GM19324 (cell line): ENCODE measurements around the gene DNMT1.

Experiments
- ATAC-seq: cut with Tn5 transposase; IDR thresholded peaks from one replicate; pipeline ENCODE4 v1.9.1; 2021; ENCODE audit warnings: mild to moderate bottlenecking, moderate library complexity; ENCODE audit not compliant: unreplicated experiment, low FRiP score

The DNMT1 gene

DNA sequence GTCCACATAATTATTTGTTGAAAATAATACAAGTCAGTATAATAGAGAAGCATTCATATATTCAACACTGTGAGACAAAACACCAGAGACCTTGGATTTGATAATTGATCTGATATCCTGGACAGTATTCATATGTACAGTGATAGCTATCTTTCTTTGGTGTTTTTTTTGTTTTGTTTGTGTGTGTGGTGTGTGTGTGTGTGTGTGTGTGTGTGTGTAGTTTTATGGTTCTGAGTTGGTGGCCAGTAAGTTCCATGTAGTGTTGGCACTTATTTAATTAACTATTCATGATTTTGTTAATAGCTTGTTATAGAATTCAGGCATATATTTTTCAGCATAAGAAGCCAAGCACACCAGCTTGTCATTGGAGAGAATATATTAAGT is 90.6 kb downstream of the DNMT1 start:
- ATAC-seq = no peak

DNA sequence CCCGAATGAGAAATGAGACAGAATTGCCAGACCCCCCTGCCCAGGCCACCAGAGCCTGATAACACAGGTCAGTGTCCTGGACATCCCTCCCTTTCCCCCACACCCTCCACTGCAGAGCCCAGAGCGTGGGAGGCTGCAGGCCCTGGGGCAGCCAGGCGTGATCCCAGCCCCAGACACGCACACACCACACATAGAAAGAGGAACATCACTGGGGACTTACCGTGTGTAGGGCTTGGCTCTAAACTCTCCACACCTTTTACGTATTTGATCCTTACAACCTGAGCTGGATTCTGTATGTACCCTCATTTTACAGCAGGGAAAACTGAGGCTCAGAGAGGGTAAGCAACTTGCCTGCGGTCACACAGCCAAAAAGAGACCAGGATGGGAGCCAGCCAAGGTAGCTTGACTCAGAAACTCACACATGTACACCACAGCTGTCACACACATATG is 91.9 kb downstream of the DNMT1 start:
- no peak for ATAC-seq

DNA sequence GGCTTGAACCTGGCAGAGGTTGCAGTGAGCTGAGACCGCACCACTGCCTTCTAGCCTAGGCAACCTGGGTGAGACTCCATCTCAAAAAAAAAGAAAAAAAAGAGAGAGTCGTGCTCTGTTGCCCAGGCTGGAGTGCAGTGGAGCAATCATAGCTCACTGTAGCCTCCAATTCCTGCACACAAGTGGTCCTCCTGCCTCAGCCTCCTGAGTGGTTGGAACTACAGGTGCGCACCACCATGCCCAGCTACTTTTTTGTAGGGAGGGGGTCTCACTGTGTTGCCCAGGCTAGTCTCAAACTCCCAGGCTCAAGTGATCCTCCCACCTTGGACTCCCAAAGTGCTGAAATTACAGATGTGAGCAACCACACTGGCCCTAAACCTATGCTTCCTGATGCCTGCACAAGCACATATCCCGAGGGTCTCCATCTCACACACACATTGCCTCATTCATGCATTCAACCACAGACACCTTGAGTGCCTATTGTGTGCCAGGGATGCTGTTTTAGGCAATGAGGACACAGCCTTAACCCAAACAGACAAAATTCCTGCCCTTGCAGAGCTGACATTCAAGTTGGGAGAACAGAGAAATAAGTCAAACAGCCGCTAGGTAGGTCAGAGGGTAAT is 94.5 kb downstream of the DNMT1 start:
- ATAC-seq = no peak

DNA sequence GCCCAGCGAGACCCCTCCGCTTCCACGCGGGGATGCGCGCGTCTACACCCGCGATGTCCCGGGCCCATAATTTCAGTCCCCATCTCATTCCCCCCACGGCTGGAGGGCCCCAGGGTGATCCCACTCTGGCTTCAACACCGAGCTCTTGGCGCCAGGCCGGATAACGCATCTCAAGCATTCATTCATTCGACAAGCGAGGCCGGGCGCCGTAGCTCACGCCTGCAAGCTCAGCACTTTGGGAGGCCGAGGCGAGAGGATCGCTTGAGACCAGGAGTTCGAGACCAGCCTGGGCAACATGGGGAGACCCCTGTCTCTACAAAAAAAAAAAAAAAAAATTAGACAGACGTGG is 98.2 kb downstream of the DNMT1 start:
- ATAC-seq = no peak

DNA sequence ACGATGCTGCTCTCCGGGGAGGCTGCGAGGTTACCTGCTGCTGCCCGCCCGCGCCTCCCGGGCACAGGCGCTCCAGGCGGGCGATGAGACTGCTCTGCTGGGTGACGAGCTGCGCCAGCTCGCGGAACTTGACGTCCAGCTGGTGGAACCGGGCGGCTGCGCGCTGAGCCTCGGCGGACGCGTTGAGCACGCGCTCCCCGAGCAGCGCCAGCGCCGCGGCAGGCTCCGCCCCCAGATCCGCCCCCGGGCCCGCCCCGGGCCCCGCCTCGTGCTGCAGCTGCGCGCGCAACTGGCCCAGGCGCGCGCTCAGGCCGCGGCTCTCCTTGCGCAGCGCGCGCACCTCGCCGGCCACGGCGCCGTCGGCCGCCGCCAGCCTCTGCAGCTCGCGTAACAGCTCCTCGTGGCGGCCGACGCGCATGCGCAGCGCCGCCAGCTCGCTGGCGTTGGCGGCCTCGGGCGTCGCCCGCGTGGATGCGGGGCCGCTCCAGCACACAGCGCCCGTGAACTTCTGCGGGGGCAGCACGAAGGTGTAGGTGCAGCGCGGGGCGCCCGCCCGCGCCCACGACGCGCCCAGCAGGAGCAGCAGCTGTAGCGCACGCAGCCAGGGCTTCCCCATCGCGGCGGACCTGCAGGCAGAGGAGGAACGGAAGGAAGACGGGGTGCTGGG is 98.7 kb downstream of the DNMT1 start:
- peak; percentile 92 for ATAC-seq

DNA sequence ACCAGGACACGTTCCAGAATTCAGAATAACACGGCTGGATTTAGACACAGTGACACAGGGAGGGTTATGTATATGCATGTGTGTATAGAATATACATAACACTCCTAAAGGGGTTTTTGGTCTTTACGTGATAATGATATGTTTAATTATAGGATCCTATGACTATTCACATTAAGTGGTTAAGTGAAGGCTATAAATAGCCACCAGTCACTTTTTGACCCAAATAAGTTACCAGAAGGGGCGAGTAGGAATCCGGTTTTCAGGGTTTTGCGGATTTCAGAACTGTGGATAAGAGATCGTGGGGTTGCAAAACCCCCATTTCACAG is 99.2 kb downstream of the DNMT1 start:
- ATAC-seq = no peak

DNA sequence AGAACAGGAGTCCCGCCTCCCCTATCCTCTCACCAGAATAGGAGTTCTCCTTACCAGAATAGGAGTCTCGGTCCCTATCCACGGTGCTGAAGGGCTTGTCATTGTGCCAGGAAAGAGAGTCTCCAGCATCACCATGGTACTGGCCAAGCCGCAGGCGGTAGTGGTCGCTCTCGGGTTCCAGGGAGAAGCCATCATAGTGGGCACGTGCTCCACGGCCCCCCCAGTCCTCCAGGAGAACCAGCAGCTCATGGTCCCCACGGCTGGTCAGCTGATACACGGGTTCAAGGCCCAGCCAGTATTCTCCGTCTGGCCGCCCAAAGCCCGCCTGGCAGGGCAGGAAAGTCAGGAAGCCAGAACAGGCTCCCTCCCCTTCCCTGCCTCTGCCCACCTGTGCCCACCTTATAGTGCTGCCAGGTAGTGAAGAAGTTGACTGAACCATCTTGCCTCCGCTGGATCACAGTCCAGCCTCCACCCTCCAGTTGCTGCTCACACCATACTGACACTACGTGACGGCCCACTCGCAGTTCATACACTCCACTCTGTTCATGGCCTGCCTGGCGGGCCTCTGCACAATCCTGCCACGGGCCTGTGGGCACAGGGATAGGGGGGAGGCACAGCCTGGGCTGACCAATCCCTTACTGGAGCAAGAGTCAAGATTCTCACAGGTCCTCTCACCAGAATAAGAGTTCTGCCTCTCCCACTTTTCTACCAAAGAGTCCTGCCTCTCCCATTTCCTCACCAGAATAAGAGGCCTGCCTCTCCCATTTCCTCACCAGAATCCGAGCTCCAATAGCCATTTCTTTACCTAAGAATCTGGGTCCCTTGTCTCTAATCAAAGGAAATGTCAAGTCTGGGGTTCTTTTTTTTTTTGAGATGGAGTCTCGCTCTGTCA is 101.2 kb downstream of the DNMT1 start:
- ATAC-seq = no peak

DNA sequence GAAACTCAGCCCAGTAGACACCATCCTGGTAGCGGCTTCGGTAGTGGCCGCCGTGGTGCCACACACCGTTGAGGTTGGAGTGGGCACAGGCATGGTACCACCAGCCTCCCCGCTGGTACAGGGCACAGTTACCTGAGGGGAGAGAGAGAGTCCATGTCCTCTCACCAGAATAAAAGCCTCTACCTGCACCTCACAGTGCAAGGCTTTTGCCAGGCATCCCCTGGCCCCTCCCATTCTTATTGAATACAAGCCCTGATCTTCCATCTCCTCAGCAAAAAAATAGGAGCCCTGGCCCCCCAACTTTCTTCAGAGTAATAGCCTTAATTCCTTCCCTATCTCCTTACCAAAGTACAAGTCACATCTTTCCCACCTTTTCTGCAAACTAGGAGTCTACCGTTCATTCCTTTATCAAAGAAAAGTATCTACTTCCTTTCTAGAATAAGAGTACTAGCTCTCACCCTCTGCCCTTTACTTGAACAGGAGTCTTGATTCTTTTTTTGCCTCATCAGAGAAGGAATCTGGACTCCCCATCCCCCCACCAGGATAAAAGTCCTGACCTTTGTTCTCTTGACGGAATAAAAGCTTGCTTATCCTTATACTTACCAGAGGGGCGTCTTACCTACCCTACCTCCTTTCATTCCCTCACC is 102.0 kb downstream of the DNMT1 start:
- no peak for ATAC-seq

DNA sequence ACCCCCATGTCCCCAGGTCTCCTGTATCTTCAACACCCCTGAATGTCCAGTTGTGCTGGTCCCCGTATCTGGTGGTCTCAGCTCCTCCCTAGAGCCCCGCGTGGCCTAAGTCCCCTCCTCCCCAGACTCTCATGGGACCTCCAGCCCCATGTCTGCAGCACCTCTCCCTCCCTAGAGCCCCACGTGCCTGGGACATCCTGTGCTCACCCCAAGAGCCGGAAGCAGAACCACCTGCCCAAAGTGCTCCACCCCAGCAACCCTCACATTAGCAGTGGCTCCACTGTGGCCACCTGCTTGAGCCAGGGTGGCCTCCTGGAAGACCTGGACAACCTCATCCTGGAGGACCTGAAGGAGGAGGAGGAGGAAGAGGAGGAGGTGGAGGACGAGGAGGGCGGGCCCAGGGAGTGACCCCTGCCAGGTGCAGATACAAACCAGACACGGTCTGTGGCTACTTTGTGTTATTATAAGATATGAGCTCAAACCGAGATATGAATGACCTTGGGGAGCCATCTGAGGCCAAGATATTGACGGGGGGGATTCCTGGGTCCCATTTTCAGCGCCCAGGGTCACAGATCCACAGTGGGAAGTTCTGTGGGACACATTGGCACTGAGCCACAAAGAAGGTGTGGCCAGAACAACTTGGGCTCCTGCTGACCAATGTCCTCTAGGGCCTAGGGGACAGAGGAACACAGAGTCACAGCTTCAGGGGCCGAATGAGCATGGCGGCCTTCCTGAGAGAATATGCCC is 102.7 kb downstream of the DNMT1 start:
- ATAC-seq = no peak

DNA sequence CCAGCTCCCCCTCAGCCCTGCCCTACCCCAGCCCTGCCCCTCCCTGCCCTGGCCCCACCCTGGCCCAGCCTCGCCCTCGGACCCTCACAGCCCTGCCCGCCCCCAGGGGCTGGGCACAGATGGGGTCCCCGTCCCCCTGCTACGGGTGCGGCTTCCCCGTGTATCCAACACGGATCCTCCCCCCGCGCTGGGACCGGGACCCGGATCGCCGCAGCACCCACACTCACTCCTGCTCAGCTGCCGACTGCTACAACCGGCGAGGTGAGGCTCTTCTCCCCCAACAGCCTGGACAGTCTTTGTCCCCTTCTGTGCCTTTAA is 103.4 kb downstream of the DNMT1 start:
- no peak for ATAC-seq

DNA sequence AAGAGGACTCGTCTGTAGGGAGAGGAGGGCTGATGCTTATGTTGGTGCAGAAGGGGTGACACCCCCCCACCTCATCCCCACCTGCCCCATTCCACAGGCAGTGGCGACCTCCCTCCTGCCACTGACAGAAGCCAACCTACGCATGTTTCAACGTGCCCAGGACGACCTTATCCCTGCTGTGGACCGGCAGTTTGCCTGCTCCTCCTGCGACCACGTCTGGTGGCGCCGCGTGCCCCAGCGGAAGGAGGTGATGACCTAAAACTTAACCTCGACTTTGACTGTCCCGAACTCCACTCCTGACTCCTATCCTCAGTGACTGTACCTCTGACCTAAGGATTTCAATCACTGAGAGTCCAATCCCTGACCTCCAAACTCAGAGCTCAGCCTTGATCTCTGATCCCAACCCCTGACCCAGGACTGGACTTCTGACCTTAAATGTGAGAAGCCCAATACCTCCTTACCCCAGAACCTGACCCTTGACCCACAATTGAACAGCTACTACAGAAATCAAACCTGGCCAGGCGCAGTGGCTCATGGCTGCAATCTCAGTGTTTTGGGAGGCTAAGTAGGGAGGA is 104.9 kb downstream of the DNMT1 start:
- ATAC-seq = no peak

DNA sequence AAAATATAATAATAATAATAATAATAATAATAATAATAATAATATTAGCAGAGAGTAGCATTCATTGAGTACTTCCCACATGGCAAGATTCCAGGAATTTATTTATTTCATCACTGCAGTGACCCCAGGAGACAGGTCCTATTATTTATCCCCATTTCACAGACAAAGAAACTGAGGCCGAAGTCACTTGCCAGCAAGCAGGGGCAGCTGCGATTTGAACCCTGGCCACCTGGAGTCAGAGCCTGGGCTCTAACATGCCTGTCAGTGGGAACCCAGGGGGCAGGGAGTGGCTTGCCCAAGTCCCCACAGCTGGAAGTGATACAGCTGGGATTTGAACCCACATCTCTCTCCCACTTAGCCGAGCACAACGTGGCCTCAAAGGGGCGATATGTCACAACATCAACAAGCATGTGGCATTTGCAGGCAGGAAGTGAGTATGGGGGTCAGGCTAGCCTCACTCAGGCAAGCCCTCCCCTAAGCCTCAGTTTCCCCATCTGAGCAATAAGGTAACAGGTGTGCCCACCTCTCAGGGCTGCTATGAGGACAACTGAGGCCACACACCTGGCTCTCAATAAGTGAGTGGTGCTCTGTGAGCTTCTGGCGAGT is 105.7 kb downstream of the DNMT1 start:
- no peak for ATAC-seq

DNA sequence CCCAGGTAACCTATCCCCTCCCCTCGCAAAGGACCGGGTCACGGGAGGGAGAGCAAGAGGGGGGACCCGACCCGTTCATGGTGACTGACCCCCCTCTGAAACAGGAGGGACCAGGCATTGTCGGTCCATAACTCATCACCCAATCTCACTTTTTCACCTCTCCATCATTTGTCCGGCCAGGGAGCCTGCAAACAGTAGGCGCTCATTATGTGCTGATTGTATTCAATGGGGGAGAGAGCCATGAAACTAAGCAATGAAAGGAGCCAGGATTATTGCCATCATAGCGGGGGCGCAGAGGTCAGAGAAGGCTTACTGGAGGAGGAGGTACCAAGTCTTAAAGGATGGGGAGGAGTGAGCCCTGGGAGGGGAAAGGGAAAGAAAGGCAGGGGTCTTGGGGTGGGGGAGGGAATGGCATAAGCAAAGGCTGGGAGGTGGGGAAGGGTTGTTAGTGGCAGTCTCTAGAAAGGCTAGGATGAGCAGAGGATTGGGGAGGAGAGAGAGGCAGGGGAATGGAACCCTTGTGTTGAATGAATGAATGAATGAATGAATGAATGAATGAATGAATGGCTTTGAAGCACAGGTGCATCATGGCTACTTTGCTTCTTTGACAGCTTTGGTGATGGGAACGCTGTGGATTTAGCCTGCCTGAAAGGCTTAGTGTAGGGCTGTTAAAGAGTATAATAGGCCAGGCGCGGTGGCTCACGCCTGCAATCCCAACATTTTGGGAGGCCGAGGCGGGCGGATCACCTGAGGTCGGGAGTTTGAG is 107.3 kb downstream of the DNMT1 start:
- no peak for ATAC-seq

DNA sequence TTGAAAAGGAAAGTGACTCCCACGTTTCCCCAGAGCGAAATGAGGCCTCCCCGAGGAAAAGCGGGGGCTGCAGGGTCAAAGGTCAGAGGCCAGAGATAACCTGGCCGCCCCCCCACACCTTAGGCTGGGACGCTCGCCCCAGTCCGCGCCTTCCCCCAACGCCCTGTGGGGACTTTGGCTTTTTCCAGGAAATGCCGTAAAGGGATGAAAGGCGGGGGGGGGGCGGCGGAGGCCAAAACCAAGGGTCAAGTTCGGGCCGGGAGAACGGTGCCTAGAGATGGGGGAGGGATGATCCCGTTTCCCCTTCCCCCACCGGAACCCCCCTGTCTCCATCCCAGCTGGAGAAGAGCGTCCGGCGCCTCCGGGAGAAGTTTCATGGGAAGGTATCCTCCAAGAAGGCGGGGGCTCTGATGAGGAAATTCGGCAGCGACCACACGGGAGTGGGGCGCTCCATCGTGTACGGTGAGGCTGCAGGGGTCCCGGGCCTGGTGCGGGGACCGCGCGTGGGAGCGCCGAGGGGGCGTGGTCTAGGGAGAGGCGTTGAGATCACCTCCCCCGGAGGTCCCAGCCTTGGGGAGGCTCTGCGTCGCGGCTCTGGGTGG is 108.1 kb downstream of the DNMT1 start:
- ATAC-seq = no peak

DNA sequence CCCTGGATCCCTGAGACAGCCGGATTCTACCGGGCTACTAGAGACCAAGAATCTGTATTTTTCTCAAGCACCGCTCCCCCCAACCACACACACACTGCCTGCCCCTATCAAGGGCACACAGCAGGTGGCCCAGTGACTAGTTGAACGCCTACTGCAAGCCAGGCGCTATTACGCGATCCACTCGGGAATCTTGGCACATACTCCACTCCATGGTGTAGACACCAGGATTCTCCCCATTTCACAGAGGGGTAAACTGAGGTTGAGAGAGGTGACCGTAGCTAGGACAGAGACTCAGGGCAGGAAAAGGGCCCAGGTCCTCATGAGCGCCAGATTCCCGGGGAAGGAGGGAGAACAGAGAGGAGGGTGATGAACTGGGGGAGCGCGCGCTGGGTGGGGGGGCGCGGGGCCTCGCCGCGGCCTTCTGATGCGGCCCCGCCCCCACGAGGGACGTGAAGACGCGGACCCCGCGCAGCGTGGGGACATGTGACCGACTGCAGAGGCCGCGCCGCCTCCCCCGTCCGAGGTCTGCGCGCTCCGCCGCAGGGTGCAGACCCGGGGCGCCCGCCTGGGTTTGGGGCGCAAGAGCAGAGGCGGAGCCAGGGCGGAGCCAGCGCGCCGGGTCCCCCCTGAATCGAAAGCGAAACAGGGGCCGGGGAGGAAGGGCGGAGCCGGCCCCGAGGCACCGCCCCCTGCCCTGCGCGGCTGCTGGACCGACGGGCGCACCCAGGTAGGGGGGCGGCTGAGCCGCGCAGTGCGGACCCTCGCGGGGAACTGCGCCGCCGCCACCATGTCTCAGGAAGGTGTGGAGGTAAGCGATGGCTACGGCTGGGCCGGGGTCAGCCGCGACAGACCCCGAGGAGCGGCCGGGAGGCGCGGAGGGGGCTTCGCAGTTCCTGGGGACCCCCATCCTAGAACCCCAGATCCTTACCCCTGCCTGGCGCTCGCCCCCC is 108.8 kb downstream of the DNMT1 start, which contains the start of gene SHFL:
TSS of gene SHFL (plus strand) at position 677 of the 950 bp plus-strand sequence. CDS start at position 788, 111 bp downstream.
- ATAC-seq = peak; percentile 87

DNA sequence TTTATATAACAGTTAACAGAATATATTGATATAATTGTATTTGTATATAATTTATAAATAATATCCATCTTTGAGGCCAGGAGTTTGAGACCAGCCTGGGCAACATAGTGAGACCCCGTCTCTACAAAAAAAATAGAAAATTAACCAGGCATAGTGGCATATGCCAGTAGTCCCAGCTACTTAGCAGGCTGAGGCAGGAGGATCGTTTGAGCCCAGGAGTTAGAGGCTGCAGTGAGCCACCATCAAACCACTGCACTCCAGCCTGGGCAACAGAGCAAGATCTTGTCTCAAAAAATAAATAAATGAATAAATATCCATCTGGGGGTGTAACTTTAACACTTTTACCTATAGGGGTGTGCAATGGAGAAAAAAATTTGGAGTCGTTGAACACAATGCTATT is 110.0 kb downstream of the DNMT1 start:
- ATAC-seq = no peak

DNA sequence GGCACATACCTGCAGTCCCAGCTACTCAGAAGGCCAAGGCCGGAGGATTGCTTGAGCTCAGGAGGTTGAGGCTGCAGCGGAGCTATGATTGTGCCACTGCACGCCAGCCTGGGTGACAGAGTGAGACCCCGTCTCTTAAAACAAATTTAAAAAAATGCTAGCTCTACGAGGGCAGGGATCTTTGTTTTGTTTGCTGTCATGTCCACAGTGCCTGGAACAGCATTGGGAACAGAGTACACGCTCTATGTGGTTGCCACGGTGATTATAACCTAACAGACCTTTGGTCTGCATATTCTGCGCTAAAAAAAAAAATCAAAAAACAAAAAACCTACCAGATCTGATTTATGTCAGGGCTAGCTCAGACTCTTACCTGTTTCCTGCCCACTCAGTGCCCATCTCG is 110.8 kb downstream of the DNMT1 start:
- no peak for ATAC-seq
